PC-9 (cell line): ENCODE data around the gene GATA3. TPM values are rescaled to one million over a fixed set of nuclear protein-coding genes. Genes with fewer than 3 reads are reported as not detected.

ENCODE experiments used
- BruUV-seq: library from RNA; stranded (reverse); fragments of 400-500 nt; replicated peaks from 2 replicates; lab custom pipeline; 2021; lab: Mats Ljungman, UMichigan
- CTCF ChIA-PET: fragments of 300-600 bp; sonication (Branson Sonifier 250); formaldehyde crosslinking; loops from one replicate; lab custom pipeline; 2022; ENCODE audit warnings: antibody characterized with exemption; lab: Charles Lee
- POLR2A ChIA-PET: fragments of 300-600 bp; sonication (Branson Sonifier 250); formaldehyde crosslinking; loops from one replicate; lab custom pipeline; 2022; ENCODE audit warnings: antibody characterized with exemption; ENCODE audit not compliant: unreplicated experiment; lab: Charles Lee
- DNase-seq, 2 experiments: peaks; one replicate each; pipeline versions ENCODE4 v3.0.0 to v3.0.0-alpha.2; 2015 to 2022; ENCODE audit warnings: mixed read lengths in 1 of 2
- H2AFZ ChIP-seq: fragments of 200-600 bp; sonication (generic); 2 replicates; pipeline ENCODE4 v1.8.1; 2017; ENCODE audit warnings: antibody characterized with exemption
- H3F3A ChIP-seq: fragments of 200-600 bp; sonication (generic); 2 replicates; pipeline ENCODE4 v1.8.1; 2017; ENCODE audit warnings: antibody characterized with exemption, mild to moderate bottlenecking, low read depth; ENCODE audit not compliant: insufficient read depth
- H3K27ac ChIP-seq: fragments of 200-600 bp; sonication (generic); 2 replicates; pipeline ENCODE4 v1.6.1; 2016; ENCODE audit warnings: mixed run types
- H3K27me3 ChIP-seq: fragments of 200-600 bp; sonication (generic); 2 replicates; pipeline ENCODE4 v1.6.1; 2016; ENCODE audit warnings: low read depth, mixed run types; ENCODE audit not compliant: insufficient read depth
- H3K36me3 ChIP-seq: fragments of 200-600 bp; sonication (generic); 2 replicates; pipeline ENCODE4 v1.6.1; 2016; ENCODE audit warnings: low read depth, mixed run types
- H3K4me1 ChIP-seq: fragments of 200-600 bp; sonication (generic); replicated peaks from 2 replicates; pipeline ENCODE4 v1.6.1; 2016; ENCODE audit warnings: mixed run types; ENCODE audit not compliant: insufficient read depth
- H3K4me2 ChIP-seq: fragments of 200-600 bp; sonication (generic); 2 replicates; pipeline ENCODE4 v1.6.1; 2017; ENCODE audit warnings: mixed run types
- H3K4me3 ChIP-seq: fragments of 200-600 bp; sonication (generic); 2 replicates; pipeline ENCODE4 v1.6.1; 2016; ENCODE audit warnings: mixed run types
- H3K79me2 ChIP-seq: fragments of 200-600 bp; sonication (generic); 2 replicates; pipeline ENCODE4 v1.6.1; 2017; ENCODE audit warnings: low read depth, mixed run types
- H3K9me2 ChIP-seq: fragments of 200-600 bp; sonication (generic); 2 replicates; pipeline ENCODE4 v1.8.1; 2017; ENCODE audit warnings: mild to moderate bottlenecking; ENCODE audit not compliant: insufficient read depth
- H3K9me3 ChIP-seq: fragments of 200-600 bp; sonication (generic); 2 replicates; pipeline ENCODE4 v1.8.1; 2016; ENCODE audit warnings: low read depth; ENCODE audit not compliant: insufficient read depth
- H4K20me1 ChIP-seq: fragments of 200-600 bp; sonication (generic); 2 replicates; pipeline ENCODE4 v1.8.1; 2017; ENCODE audit not compliant: insufficient read depth
- EZH2 ChIP-seq: fragments of 200-600 bp; sonication (generic); IDR thresholded peaks from 2 replicates; pipeline ENCODE4 v1.8.0; 2017; ENCODE audit warnings: antibody characterized with exemption, low read depth
- intact Hi-C: fragments of 100-400 bp; cut with micrococcal nuclease; formaldehyde crosslinking; loops from one replicate; pipeline ENCODE4 v1.10.0; 2022; ENCODE audit not compliant: unreplicated experiment
- total RNA-seq: library from RNA; stranded (reverse); gene quantifications from 2 replicates; pipeline ENCODE4 v1.2.3, GENCODE V29; 2021
- TF ChIP-seq, protein P1 (sequence below): fragments of 200-600 bp; sonication (generic); conservative IDR thresholded peaks from 2 replicates; pipeline ENCODE4 v1.6.1; 2017; ENCODE audit warnings: mixed run types, antibody characterized with exemption, mild to moderate bottlenecking, moderate library complexity

GATA3 gene
- total RNA-seq, 1 experiment from 2014 or later: 43.6 TPM

DNA sequence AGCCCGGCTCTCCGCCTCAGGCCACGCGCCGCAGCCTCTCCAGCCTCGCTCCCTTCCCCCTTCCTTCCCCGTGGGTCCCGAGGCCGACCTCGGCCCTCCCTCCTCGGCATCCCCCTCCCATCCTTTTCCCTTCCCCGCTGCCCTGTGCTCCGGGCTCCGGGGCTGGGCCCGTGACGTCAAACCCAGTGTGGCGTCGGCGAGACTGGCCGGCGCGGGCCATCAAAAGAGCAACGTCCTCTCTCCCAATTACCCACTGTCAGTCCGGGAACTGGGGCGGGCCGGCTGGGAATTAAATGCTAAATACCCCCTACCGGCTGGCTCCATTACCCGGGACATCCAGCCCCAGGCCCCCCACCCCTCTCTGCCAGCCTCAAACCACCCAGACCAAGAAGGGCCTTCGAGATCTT lies 2.6 kb upstream of the GATA3 start:
- H3K27ac ChIP-seq: peak overlapping the region; percentile 49; the same call in 1 of the 2 replicates
- BruUV-seq: no TSS peak
- no peaks in the 10 kb centered on the region for H3K9me2 ChIP-seq
- intact Hi-C loops: loop anchor here (2.0 to 10.0 kb wide), 7 partner anchors 141 to 1155 kb away; no protein-coding TSS in a partner anchor
- no peak for DNase-seq
- peak overlapping the region; percentile 50; the same call in 1 of the 2 replicates for H3K4me3 ChIP-seq
- H3F3A ChIP-seq: no peaks in the 10 kb centered on the region
- H3K27me3 ChIP-seq: no peaks in the 10 kb centered on the region
- peak overlapping the region; percentile 58 for H3K4me2 ChIP-seq
- no peaks in the 10 kb centered on the region for H3K9me3 ChIP-seq
- ChIA-PET CTCF (no interaction called here), POLR2A (no interaction called here)
- 0 out of 2 replicates have a peak overlapping the region, but pooled peaks have one; percentile 48 for H2AFZ ChIP-seq
- H3K36me3 ChIP-seq: no peaks in the 10 kb centered on the region
- H3K79me2 ChIP-seq: peaks cover 27% of the 10 kb centered on the region
- TF ChIP-seq EZH2: no peak
- TF ChIP-seq, protein P1, sequence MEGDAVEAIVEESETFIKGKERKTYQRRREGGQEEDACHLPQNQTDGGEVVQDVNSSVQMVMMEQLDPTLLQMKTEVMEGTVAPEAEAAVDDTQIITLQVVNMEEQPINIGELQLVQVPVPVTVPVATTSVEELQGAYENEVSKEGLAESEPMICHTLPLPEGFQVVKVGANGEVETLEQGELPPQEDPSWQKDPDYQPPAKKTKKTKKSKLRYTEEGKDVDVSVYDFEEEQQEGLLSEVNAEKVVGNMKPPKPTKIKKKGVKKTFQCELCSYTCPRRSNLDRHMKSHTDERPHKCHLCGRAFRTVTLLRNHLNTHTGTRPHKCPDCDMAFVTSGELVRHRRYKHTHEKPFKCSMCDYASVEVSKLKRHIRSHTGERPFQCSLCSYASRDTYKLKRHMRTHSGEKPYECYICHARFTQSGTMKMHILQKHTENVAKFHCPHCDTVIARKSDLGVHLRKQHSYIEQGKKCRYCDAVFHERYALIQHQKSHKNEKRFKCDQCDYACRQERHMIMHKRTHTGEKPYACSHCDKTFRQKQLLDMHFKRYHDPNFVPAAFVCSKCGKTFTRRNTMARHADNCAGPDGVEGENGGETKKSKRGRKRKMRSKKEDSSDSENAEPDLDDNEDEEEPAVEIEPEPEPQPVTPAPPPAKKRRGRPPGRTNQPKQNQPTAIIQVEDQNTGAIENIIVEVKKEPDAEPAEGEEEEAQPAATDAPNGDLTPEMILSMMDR: no peak
- H4K20me1 ChIP-seq: no peaks in the 10 kb centered on the region
- H3K4me1 ChIP-seq: no peaks in the 10 kb centered on the region

DNA sequence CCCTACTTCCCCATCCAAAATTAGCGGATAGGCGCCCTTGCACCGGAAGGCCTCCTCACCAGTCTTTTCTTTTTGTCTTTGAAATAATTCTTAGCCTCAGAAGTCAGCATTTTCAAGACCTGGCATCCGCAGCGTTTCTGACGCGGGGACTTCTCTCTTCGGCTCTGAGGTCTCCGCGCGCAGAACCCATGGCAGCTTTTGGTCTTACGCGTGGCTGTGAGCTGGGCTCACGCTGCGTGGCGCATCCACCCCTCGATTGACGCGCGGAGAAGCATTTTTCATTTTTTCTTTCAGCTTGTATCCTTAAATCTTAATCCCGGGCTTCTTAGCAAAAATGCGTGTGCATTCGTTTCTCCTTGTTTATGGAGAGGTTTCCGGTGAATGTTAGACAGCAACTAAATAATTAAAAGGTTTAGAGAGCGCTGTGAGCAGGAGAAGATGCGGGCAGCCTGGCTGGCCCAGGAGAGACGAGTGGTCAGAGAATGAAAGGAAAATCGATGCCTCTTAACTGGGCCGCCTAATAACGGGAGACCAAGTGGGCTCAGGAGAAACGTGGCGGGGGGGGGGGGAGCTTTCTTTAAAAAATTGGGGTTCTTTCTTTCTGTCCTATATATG lies 2.0 kb upstream of the GATA3 start:
- H3K79me2 ChIP-seq: peaks cover 29% of the 10 kb centered on the region
- no peaks in the 10 kb centered on the region for H3K9me3 ChIP-seq
- no peak overlapping the region for H3K27ac ChIP-seq
- H3F3A ChIP-seq: no peaks in the 10 kb centered on the region
- H4K20me1 ChIP-seq: no peaks in the 10 kb centered on the region
- DNase-seq: no peak
- H3K27me3 ChIP-seq: no peaks in the 10 kb centered on the region
- peak overlapping the region; percentile 58 for H3K4me2 ChIP-seq
- CTCF ChIA-PET: no interaction called here
- no peak overlapping the region for H2AFZ ChIP-seq
- BruUV-seq: no TSS peak
- intact Hi-C loops: loop anchor here (2.0 to 10.0 kb wide), 7 partner anchors 140 to 1155 kb away; no protein-coding TSS in a partner anchor
- POLR2A ChIA-PET: interaction anchor here (0.5 to 0.6 kb wide), 2 partner anchors 11 to 1017 kb away, joined by 3 to 4 read pairs; no protein-coding TSS in a partner anchor
- H3K9me2 ChIP-seq: no peaks in the 10 kb centered on the region
- TF ChIP-seq, protein P1: no peak
- no peak overlapping the region for H3K4me3 ChIP-seq
- no peaks in the 10 kb centered on the region for H3K4me1 ChIP-seq
- H3K36me3 ChIP-seq: no peaks in the 10 kb centered on the region

DNA sequence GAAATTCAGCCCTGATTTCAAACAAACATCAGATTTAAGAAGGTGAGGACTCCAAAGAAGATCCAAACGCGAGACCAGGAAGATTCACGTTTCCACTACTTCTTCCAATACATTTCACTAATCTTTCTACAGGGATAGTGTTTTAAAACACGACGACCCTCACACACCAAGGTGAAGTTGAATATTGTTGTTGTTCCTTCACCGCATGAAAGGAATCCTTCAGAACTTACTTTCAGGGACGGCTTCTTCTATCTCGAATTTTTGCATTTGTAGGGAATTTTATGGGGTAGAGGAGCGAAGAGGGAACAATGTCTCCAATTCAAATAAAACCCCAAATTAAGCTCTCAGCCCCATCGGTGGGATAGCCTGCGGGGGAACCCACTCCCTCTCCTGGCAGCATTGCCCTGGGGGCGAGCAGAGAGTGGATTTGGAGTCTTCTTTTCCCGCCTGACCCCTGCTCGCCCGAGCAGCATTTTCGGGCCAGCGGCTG lies 1.5 kb upstream of the GATA3 start:
- no peaks in the 10 kb centered on the region for H3K36me3 ChIP-seq
- ChIA-PET CTCF (interaction anchor here (0.6 kb wide), 1 partner anchor 674 kb away, joined by 3 read pairs; no protein-coding TSS in a partner anchor), POLR2A (interaction anchor here (0.5 to 0.6 kb wide), 2 partner anchors 10 to 1016 kb away, joined by 3 to 4 read pairs; no protein-coding TSS in a partner anchor)
- no peaks in the 10 kb centered on the region for H4K20me1 ChIP-seq
- H3K27ac ChIP-seq: no peak overlapping the region
- H3K4me2 ChIP-seq: peak overlapping the region; percentile 49; the same call in 1 of the 2 replicates
- no TSS peak for BruUV-seq
- H3K4me1 ChIP-seq: no peaks in the 10 kb centered on the region
- no peaks in the 10 kb centered on the region for H3F3A ChIP-seq
- H3K4me3 ChIP-seq: no peak overlapping the region; the same call in 1 of the 2 replicates
- no peaks in the 10 kb centered on the region for H3K27me3 ChIP-seq
- DNase-seq: no peak
- H3K9me3 ChIP-seq: no peaks in the 10 kb centered on the region
- H3K9me2 ChIP-seq: no peaks in the 10 kb centered on the region
- intact Hi-C loops: loop anchor here (1.0 to 10.0 kb wide), 8 partner anchors 140 to 1154 kb away; no protein-coding TSS in a partner anchor
- H3K79me2 ChIP-seq: peaks cover 33% of the 10 kb centered on the region
- no peak overlapping the region for H2AFZ ChIP-seq
- TF ChIP-seq, protein P1: peak; percentile 60; the same call in 1 of the 2 replicates
- TF ChIP-seq EZH2: no peak
